ENCODE data around the gene RAPGEF3.

DNA sequence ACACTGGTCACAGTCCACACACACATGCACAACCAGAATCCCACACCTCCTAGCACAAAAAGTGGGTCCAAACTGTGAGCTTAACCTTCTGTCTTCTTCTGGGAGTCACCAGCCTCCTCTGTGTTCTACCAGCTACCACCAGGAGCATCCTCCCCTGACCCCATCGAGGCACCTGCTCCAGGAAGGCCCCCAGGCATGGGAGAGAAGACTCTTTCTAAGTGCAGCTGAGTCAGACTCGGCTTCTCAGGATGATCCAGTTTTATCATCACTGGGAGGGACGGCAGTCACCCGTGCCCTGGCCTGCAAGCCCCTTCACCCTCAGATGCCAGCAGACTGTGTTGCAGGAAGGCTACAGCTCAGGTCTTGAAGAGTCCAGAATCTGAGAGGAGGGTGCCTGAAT, 25.5 kb downstream of the RAPGEF3 start:
- TF ChIP-seq EZH2 (IDR thresholded peaks at IDR 0.05; ENCODE audit: borderline replicate concordance) = no peak
- TF ChIP-seq, protein P1, sequence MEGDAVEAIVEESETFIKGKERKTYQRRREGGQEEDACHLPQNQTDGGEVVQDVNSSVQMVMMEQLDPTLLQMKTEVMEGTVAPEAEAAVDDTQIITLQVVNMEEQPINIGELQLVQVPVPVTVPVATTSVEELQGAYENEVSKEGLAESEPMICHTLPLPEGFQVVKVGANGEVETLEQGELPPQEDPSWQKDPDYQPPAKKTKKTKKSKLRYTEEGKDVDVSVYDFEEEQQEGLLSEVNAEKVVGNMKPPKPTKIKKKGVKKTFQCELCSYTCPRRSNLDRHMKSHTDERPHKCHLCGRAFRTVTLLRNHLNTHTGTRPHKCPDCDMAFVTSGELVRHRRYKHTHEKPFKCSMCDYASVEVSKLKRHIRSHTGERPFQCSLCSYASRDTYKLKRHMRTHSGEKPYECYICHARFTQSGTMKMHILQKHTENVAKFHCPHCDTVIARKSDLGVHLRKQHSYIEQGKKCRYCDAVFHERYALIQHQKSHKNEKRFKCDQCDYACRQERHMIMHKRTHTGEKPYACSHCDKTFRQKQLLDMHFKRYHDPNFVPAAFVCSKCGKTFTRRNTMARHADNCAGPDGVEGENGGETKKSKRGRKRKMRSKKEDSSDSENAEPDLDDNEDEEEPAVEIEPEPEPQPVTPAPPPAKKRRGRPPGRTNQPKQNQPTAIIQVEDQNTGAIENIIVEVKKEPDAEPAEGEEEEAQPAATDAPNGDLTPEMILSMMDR (IDR thresholded peaks at IDR 0.05; ENCODE audit: poor library complexity) = no peak
